ENCODE measurements around the gene RHOB. TPM values are rescaled to one million over a fixed set of nuclear protein-coding genes. Genes with fewer than 3 reads are reported as not detected.
A peak's percentile ranks its signal among the peaks of the same experiment; 100 is the strongest.

The RHOB gene
- total and polyA plus RNA-seq, 2 of the 13 experiments (the other 11 are each of a cell fraction or from before 2014, with no cell fraction given): 192 to 268 TPM

DNA sequence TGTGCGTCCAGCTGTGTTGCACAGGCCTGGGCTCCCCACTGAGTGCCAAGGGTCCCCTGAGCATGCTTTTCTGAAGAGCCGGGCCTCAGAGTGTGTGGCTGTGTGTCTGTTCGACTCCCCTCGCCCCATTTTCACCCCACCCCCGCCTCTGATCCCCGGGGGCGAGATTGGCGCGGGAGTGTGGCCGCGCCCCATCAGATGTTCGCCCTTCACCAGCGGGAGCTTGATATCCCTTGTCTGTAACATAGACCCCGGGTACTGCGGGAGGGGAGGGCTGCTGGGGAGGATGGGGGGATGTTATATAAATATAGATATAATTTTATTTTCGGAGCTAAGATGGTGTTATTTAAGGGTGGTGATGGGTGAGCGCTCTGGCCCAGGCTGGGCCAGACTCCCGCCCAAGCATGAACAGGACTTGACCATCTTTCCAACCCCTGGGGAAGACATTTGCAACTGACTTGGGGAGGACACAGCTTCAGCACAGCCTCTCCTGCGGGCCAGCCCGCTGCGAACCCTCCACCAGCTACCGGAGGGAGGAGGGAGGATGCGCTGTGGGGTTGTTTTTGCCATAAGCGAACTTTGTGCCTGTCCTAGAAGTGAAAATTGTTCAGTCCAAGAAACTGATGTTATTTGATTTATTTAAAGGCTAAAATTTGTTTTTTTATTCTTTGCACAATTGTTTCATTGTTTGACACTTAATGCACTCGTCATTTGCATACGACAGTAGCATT is 1.5 kb downstream of the RHOB start (continued):
- TF ChIP-seq, protein P1, sequence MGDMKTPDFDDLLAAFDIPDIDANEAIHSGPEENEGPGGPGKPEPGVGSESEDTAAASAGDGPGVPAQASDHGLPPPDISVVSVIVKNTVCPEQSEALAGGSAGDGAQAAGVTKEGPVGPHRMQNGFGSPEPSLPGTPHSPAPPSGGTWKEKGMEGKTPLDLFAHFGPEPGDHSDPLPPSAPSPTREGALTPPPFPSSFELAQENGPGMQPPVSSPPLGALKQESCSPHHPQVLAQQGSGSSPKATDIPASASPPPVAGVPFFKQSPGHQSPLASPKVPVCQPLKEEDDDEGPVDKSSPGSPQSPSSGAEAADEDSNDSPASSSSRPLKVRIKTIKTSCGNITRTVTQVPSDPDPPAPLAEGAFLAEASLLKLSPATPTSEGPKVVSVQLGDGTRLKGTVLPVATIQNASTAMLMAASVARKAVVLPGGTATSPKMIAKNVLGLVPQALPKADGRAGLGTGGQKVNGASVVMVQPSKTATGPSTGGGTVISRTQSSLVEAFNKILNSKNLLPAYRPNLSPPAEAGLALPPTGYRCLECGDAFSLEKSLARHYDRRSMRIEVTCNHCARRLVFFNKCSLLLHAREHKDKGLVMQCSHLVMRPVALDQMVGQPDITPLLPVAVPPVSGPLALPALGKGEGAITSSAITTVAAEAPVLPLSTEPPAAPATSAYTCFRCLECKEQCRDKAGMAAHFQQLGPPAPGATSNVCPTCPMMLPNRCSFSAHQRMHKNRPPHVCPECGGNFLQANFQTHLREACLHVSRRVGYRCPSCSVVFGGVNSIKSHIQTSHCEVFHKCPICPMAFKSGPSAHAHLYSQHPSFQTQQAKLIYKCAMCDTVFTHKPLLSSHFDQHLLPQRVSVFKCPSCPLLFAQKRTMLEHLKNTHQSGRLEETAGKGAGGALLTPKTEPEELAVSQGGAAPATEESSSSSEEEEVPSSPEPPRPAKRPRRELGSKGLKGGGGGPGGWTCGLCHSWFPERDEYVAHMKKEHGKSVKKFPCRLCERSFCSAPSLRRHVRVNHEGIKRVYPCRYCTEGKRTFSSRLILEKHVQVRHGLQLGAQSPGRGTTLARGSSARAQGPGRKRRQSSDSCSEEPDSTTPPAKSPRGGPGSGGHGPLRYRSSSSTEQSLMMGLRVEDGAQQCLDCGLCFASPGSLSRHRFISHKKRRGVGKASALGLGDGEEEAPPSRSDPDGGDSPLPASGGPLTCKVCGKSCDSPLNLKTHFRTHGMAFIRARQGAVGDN (CRISPR knock-in tag; IDR thresholded peaks at IDR 0.05): no peak
- TF ChIP-seq ETV6 (CRISPR knock-in tag; conservative IDR thresholded peaks at IDR 0.05): no peak
- TF ChIP-seq POLR2AphosphoS2 (IDR thresholded peaks at IDR 0.05; ENCODE audit: low read depth, low read length): peak; percentile 94
- peak; percentile 90 for TF ChIP-seq POLR2G (IDR thresholded peaks at IDR 0.05; ENCODE audit: low read depth, low read length)
- TF ChIP-seq SRSF4 (IDR thresholded peaks at IDR 0.05; ENCODE audit: low read depth, low read length, poor library complexity, severe bottlenecking): peak; percentile 33
- TF ChIP-seq KDM2A (CRISPR knock-in tag; IDR thresholded peaks at IDR 0.05; ENCODE audit: borderline replicate concordance, low read depth): 0 out of 2 replicates have a peak, but pooled peaks have one; percentile 23
- TF ChIP-seq, protein P2, sequence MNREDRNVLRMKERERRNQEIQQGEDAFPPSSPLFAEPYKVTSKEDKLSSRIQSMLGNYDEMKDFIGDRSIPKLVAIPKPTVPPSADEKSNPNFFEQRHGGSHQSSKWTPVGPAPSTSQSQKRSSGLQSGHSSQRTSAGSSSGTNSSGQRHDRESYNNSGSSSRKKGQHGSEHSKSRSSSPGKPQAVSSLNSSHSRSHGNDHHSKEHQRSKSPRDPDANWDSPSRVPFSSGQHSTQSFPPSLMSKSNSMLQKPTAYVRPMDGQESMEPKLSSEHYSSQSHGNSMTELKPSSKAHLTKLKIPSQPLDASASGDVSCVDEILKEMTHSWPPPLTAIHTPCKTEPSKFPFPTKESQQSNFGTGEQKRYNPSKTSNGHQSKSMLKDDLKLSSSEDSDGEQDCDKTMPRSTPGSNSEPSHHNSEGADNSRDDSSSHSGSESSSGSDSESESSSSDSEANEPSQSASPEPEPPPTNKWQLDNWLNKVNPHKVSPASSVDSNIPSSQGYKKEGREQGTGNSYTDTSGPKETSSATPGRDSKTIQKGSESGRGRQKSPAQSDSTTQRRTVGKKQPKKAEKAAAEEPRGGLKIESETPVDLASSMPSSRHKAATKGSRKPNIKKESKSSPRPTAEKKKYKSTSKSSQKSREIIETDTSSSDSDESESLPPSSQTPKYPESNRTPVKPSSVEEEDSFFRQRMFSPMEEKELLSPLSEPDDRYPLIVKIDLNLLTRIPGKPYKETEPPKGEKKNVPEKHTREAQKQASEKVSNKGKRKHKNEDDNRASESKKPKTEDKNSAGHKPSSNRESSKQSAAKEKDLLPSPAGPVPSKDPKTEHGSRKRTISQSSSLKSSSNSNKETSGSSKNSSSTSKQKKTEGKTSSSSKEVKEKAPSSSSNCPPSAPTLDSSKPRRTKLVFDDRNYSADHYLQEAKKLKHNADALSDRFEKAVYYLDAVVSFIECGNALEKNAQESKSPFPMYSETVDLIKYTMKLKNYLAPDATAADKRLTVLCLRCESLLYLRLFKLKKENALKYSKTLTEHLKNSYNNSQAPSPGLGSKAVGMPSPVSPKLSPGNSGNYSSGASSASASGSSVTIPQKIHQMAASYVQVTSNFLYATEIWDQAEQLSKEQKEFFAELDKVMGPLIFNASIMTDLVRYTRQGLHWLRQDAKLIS (CRISPR knock-in tag; IDR thresholded peaks at IDR 0.05): peak; percentile 61; the same call in 1 of the 2 replicates
- peak; percentile 74 for TF ChIP-seq HNRNPH1 (optimal IDR thresholded peaks at IDR 0.05; ENCODE audit: low read depth, low read length)
- TF ChIP-seq CHD2 (IDR thresholded peaks at IDR 0.05; ENCODE audit: low read depth, low read length): 0 out of 2 replicates have a peak, but pooled peaks have one; percentile 42
- TF ChIP-seq, protein P3, sequence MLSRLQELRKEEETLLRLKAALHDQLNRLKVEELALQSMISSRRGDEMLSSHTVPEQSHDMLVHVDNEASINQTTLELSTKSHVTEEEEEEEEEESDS (CRISPR knock-in tag; IDR thresholded peaks at IDR 0.05; ENCODE audit: borderline replicate concordance): peak; percentile 51; the same call in 1 of the 2 replicates
- 0 out of 2 replicates have a peak, but pooled peaks have one; percentile 44 for TF ChIP-seq ZFP82 (CRISPR knock-in tag; IDR thresholded peaks at IDR 0.05; ENCODE audit: borderline replicate concordance)
- TF ChIP-seq SP4 (CRISPR knock-in tag; IDR thresholded peaks at IDR 0.05): peak; percentile 43; the same call in 1 of the 2 replicates
- TF ChIP-seq, protein P4, sequence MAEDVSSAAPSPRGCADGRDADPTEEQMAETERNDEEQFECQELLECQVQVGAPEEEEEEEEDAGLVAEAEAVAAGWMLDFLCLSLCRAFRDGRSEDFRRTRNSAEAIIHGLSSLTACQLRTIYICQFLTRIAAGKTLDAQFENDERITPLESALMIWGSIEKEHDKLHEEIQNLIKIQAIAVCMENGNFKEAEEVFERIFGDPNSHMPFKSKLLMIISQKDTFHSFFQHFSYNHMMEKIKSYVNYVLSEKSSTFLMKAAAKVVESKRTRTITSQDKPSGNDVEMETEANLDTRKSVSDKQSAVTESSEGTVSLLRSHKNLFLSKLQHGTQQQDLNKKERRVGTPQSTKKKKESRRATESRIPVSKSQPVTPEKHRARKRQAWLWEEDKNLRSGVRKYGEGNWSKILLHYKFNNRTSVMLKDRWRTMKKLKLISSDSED (CRISPR knock-in tag; IDR thresholded peaks at IDR 0.05): 0 out of 2 replicates have a peak, but pooled peaks have one; percentile 14
- peak; percentile 65 for TF ChIP-seq SAP130 (CRISPR knock-in tag; IDR thresholded peaks at IDR 0.05; ENCODE audit: low read depth)
- TF ChIP-seq ZNF12 (CRISPR knock-in tag; IDR thresholded peaks at IDR 0.05): peak; percentile 14; the same call in 1 of the 2 replicates
- TF ChIP-seq, protein P5, sequence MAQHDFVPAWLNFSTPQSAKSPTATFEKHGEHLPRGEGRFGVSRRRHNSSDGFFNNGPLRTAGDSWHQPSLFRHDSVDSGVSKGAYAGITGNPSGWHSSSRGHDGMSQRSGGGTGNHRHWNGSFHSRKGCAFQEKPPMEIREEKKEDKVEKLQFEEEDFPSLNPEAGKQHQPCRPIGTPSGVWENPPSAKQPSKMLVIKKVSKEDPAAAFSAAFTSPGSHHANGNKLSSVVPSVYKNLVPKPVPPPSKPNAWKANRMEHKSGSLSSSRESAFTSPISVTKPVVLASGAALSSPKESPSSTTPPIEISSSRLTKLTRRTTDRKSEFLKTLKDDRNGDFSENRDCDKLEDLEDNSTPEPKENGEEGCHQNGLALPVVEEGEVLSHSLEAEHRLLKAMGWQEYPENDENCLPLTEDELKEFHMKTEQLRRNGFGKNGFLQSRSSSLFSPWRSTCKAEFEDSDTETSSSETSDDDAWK (CRISPR knock-in tag; IDR thresholded peaks at IDR 0.05): no peak
- 0 out of 2 replicates have a peak, but pooled peaks have one; percentile 29 for TF ChIP-seq NR2F2 (IDR thresholded peaks at IDR 0.05; ENCODE audit: borderline replicate concordance, low read depth)
- no peak for TF ChIP-seq ZNF441 (CRISPR knock-in tag; IDR thresholded peaks at IDR 0.05; ENCODE audit: borderline replicate concordance)
